GM19043 (cell line): ENCODE measurements around the gene STRIT1.

ENCODE experiments used
- ATAC-seq: cut with Tn5 transposase; IDR thresholded peaks from one replicate; pipeline ENCODE4 v1.9.1; 2021; ENCODE audit warnings: low read depth; ENCODE audit not compliant: unreplicated experiment

The STRIT1 gene

GRCh38 chr3:155293516-155293915 lies at the start of gene STRIT1:
STRIT1 (minus strand) TSS chr3:155293683.
- ATAC-seq = no peak

- no peak for ATAC-seq
Measured at GRCh38 chr3:155342344-155342743, 48.9 kb upstream of the STRIT1 start.

GRCh38 chr3:155339052-155339451 lies 45.6 kb upstream of the STRIT1 start:
- no peak for ATAC-seq

DNA sequence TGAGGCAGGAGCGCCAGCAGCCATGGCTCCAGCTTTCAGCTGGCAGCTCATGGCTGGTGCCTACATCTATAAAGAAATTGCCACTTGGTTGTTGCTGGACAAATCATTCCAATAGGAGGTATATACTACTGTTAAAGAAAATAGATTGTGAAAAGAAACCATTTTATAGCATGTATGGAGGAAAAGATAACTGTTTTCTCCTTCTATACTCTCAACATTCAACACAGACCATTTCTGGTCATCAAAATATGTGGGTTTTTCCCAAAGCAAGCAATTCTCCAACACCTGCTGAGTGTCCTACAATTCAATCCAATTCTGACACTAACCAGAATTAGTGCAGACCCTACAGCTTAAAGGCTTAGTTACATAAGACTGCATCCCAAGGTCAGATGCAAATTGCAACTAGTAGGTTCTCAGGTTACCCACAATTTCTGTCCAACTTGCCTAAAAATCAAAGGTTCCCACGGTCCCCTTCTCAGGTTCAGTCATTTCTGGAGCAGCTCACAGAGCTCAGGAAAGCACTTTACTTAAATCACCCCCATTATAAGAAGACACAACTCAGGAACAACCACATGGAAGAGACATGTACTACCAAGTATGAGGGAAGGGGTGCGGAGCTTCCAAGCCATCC lies 42.4 kb upstream of the STRIT1 start:
- ATAC-seq = no peak

GRCh38 chr3:155334914-155335723 lies 41.6 kb upstream of the STRIT1 start:
- peak; percentile 82 for ATAC-seq

DNA sequence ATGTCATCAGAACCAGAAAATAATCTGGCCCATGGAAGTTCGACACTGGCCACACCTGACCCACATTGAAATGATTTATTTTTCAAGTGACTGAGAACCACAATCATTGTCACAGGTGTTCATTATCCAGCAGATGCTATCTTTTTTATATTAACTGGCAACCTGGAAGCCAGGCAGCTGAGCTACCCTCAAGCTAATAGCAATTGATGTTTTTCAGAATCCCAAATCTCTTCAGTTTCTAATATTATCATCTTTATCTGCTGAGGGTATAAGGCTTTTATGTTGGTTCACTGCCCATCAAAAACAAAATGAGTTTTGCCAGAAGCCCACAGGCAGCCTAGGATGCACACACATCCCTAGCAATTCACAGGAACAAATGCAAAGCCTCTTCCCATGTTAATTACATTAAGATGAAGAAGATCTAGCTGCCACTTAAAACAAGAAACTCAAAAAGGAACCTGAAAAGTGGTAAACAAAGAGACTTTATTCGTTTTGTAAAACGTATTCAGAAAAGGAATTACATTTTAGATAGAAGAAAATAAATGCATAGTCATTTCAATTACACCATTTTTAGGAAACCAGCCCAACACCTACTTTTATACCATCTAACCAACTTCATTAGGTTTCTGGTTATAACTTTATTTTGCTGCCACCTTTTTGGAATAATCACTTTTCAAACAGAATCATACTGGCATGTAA lies 40.9 kb upstream of the STRIT1 start:
- no peak for ATAC-seq

DNA sequence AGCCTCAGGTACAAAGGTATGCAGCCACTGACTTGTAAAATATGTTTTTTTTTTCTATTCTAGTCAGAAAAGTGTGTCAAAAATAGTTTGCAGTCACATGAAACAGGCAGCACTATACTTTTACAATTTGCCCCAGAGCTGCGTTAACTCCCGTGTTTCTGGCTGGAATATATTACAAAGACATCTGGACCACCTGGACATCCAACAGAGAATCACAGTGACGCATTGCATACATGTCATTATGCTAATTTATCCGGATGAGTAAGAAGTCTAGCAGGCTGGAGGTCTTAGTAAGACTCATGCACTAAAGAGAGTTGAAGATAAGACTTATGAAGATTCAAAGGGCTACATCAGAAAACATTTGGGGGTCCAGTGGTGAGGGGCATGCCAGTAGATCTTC lies 39.2 kb upstream of the STRIT1 start:
- ATAC-seq = no peak

GRCh38 chr3:155331078-155331477 lies 37.6 kb upstream of the STRIT1 start:
- ATAC-seq = no peak

DNA sequence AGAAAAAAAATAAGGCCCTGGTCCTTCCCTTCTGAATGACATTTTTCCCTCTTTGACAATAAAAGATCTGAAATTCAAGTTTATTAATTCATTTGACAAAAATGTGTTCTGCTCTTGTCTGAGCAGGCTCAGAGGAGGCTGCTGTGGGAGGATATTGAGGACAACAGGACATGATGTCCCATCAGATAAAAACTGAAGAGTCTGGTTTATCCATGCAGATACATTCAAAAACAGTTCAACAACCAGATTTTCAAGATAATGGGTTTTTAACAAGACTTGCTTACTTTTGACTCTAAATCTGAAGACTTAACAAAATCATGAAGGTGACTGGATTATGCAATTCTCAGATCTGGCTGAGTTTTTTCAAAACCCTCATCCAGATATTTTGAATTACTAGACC lies 36.9 kb upstream of the STRIT1 start:
- ATAC-seq = no peak

DNA sequence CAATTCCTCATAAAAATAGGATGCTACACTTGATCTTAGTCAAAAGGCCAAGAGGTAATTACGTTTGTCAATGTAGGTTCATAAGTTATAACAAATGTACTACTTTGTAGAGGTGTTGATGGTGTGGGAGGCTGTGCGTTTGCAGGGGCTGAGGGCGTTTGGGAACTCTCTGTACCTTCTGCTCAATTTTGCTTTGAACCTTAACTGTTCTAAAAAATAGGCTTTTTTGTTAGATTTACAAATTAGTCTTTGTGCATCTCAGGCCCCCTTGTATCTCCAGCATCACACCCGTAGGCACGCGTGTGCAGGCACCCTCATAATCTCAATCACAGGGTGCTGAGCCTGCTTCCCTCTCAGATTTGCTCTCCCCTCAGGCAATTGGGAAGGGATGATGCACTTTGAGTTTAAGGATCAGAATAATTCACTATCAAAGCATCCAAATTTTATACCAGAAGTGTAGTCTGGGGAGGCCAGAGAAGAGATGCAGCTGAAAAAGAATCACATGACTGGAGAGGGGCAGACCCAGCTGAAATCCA lies 36.1 kb upstream of the STRIT1 start:
- no peak for ATAC-seq

- ATAC-seq = no peak
Measured at GRCh38 chr3:155327871-155328270, 34.4 kb upstream of the STRIT1 start.

DNA sequence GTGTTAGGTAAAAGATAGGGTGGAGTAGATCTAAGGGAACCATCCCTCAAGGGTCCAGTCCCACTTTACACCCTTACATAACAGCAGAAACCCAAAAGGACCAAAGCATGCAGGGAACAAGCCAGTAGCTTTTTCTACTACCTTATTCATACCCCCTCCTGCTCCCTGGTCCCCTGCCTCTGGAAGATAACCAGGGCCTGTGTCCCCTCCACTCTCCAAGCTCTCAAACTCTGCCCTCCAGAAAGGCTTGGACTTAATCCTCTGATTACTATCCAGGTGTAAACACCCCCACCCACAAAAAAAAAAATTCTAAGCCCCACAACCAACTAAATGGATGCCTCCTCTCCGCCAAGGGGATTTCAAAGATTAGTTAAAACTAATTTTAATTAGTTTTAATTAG lies 33.9 kb upstream of the STRIT1 start:
- ATAC-seq = no peak

GRCh38 chr3:155326901-155327300 lies 33.4 kb upstream of the STRIT1 start:
- no peak for ATAC-seq

DNA sequence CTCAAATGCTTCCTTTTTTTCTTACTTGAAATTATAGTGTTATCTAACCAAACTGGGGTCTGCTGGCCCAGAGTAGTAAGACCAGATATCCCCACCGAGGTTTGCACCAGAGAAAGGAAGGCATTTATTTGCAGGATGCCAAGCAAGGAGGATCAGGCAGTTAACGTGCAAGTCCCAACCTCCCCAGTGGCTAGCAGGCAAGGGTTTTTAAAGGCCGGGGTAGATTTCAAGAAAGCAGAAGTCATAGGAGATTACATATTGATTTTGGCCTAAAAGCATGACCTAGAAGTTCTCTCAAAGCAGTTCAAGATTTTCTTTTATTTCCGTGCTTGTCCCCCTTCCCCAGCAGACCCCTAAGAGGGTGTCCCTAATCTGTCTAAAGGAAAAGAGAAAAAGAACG lies 32.8 kb upstream of the STRIT1 start:
- ATAC-seq = no peak

GRCh38 chr3:155325263-155325835 lies 31.9 kb upstream of the STRIT1 start:
- ATAC-seq = no peak

- peak; percentile 64 for ATAC-seq
Measured at GRCh38 chr3:155323063-155323666, 29.7 kb upstream of the STRIT1 start.

- no peak for ATAC-seq
Measured at GRCh38 chr3:155321418-155321817, 27.9 kb upstream of the STRIT1 start.

DNA sequence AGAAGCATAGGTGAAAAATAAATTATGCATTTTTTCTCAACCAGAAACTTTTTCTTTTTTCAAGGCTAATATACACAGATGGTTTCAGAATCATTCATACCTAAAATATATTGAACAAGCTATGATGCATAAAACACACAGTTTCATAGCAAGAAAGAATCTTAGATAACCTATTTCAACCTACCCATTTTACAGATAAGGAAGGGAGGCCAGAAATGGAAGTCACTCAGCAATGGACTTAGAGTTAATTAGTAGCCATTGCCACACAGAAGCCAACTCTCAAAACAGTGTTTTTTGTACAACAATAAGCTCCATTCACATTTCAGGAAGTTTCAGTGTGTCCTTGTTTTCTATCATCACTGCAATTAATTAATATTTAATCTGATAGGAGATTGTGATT lies 27.5 kb upstream of the STRIT1 start:
- no peak for ATAC-seq

- no peak for ATAC-seq
Measured at GRCh38 chr3:155318740-155319139, 25.3 kb upstream of the STRIT1 start.

- no peak for ATAC-seq
Measured at GRCh38 chr3:155317211-155317610, 23.7 kb upstream of the STRIT1 start.

DNA sequence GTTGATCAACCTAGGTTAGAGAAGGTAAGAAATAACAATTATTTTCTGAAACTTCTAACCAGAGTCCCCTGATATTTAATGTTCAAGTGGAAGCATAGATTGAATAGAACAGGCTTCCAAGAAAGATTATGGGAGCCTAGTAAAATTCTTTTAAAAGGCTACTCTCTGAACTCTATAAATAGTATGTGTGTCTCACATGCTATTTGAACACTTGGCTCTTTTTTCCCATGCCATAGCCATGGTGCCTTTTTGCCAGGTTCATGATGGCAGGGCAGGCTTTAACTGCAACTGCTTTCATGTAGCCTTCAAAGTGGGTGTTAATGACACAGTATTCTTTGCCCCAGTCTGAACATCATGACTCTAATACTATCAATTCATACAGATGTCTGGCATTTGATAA lies 22.9 kb upstream of the STRIT1 start:
- no peak for ATAC-seq
